Germinal center (tissue), 1 donor: Measurements from ENCODE around the gene GALNT12.

Experiments
- DNase-seq: peaks from one replicate; pipeline ENCODE4 v3.0.0; 2012; ENCODE audit warnings: mixed read lengths, low spot score

The GALNT12 gene, protein sequence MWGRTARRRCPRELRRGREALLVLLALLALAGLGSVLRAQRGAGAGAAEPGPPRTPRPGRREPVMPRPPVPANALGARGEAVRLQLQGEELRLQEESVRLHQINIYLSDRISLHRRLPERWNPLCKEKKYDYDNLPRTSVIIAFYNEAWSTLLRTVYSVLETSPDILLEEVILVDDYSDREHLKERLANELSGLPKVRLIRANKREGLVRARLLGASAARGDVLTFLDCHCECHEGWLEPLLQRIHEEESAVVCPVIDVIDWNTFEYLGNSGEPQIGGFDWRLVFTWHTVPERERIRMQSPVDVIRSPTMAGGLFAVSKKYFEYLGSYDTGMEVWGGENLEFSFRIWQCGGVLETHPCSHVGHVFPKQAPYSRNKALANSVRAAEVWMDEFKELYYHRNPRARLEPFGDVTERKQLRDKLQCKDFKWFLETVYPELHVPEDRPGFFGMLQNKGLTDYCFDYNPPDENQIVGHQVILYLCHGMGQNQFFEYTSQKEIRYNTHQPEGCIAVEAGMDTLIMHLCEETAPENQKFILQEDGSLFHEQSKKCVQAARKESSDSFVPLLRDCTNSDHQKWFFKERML

DNA sequence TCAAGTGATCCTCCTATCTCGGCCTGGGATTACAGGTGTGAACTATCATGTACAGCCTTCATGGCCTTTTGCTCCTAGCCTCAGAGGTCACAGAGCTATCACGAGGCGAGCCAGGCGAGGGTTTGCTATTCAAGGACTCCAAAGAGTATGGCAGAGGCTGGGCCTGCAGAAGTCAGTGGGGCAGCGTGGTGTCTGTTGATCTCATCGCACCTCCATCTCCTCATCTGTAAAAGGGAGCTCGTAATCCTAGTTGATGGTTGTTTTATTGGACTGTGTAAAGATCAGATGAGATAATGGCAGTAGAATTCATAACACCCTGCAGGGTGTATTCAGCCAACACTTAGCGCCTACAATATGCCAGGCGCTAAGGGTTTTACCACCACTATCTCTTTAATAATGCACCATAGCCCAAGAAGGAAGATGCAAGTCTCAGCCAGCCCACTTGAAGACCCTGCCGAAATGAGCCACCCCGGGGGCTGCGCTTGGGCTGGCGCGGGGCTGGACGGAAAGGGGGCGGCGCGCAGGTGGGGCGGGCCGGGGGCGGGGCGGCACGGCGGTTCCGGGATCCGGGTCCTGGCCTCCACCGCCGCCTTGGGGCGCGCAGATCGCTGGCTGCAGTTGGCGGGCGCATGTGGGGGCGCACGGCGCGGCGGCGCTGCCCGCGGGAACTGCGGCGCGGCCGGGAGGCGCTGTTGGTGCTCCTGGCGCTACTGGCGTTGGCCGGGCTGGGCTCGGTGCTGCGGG lies at the start of gene GALNT12:
Gene GALNT12, plus strand, starts transcription at position 601 of the 744 bp plus-strand sequence. Its CDS starts 29 bp downstream, at position 630.
- DNase-seq, result peak; percentile 82

GRCh38 chr9:98760231-98760630 lies 47.2 kb upstream of the GALNT12 start:
- no peak for DNase-seq

DNA sequence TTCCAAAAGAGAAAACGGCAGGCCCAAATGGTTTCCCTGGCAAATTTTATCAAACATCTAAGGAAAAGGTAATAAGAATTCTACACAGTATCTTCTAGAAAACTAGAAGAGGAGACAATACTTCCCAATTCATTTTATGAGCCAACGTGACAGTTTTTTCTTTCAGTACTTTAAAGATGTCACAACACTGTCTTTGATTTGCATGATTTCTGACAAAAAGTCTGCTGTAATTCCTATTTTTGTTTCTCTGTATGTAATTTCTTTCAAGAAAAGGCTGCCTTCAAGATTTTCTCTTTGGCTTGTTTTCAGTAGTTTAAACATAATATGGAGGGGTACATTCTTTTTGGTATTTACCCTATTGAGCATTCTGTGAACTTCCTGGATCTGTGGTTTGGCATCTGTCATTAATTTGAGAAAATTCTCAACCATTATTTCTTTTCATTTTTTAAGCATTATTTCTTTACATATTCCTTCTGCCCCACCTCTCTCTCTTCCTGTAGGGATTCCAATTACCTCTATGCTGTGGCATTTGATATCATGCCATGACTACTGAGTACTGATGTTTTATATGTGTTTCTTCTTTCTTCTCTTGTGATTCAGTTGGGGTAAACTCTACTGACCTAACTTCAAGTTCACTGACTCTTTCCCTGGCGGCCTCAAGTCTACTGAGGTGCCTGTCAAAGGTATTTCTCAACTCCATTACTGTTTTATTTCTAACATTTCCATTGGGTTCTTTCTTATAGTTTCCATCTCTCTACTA lies 43.3 kb upstream of the GALNT12 start:
- DNase-seq, result no peak

GRCh38 chr9:98765256-98765655 lies 42.2 kb upstream of the GALNT12 start:
- DNase-seq, result no peak

- DNase-seq, result no peak
Measured at GRCh38 chr9:98766586-98766985, 40.9 kb upstream of the GALNT12 start.

- DNase-seq, result no peak
Measured at GRCh38 chr9:98767196-98767595, 40.3 kb upstream of the GALNT12 start.

GRCh38 chr9:98767915-98768314 lies 39.6 kb upstream of the GALNT12 start:
- no peak for DNase-seq

- no peak for DNase-seq
Measured at GRCh38 chr9:98768344-98768743, 39.1 kb upstream of the GALNT12 start.

DNA sequence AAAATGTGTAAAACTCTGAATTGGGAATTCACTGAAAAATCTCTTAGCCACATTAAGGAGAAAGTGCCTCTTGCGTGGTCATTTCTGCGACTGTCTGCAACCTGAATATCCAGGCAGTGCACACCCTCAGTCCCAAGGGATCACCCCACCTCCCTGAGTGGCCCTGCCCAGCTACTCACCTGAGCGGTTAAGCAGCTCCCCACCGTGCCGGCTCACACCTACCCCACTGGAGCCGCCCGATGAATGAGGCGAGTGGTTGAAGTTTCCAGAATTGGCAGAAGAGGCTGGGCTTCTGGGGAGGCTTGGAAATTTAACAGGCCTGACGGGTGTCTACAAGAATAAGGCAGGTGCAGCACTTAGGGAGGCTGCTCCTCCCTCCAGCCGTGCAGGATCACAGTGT lies 36.8 kb upstream of the GALNT12 start:
- DNase-seq, result no peak

GRCh38 chr9:98771209-98771874 lies 36.1 kb upstream of the GALNT12 start:
- no peak for DNase-seq

GRCh38 chr9:98772364-98773155 lies 34.9 kb upstream of the GALNT12 start:
- no peak for DNase-seq

- DNase-seq, result no peak
Measured at GRCh38 chr9:98773721-98774120, 33.7 kb upstream of the GALNT12 start.

- DNase-seq, result peak; percentile 56
Measured at GRCh38 chr9:98774746-98775145, 32.7 kb upstream of the GALNT12 start.

DNA sequence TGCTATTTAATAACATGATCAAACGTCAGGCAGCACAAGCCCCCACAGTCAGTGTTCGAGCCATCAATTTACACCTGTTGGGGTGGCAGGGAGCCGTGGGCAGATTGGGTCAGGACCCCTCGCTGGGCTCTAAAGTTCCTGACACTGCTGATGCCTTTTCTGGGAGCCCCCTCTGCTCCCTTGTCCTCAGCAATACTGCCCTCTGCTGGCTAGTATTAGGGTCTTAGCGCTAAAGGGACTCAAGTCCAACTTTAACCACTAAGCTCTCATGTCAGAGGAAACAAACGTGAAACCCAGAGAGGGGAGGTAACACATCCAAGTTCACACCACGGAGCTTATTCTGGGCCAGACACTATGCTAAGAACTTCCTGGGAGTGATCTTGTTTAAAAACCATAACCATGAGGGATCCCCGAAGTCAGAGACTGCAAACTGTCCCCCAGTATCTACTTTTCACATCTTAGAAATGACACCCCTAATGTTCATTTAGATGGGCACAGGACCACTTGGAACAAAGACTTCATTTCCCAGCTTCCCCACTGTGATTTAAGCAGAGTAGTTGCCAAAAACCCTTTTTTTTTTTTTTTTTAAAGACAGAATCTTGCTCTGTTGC lies 31.5 kb upstream of the GALNT12 start:
- peak; percentile 77 for DNase-seq

GRCh38 chr9:98777618-98778017 lies 29.9 kb upstream of the GALNT12 start:
- no peak for DNase-seq

- no peak for DNase-seq
Measured at GRCh38 chr9:98778251-98778650, 29.2 kb upstream of the GALNT12 start.

DNA sequence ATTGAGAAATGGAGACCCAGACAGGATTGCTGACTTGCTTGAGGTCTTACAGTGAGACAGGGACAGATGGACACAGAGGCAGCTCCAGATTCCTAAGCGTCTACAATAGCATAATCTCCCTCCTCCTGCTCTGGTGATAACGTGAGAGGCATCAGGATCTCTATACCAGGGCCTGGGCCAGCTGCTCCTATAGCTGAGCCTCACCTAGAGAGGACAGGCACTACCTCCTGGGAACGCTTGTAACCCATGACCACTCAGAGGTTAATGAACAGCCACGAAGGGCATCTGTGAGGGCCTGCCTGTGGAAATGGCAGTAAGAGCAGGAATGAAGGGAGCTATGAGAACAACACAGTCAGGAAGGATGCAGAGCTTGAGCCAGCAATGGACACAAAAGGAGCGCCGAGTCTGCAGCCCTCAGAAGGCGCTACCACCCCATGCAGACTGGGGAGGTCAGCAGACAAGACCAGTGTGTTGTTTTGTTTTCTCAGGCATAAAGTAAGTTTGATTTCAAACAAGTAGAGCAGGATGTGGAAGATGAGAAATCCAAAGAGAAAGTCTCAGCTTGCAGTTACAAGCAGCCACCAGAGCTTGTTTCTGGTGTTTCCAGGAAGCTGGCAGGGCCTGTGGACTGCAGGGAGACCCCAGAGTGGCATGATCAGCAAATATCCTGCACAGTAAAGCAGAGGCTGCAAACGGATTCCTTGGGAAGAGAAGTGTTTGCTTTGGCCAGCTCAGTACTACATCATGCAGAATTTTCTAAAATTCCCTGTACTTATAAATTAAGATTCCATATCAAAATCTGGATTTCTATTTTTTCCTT lies 28.5 kb upstream of the GALNT12 start:
- no peak for DNase-seq

DNA sequence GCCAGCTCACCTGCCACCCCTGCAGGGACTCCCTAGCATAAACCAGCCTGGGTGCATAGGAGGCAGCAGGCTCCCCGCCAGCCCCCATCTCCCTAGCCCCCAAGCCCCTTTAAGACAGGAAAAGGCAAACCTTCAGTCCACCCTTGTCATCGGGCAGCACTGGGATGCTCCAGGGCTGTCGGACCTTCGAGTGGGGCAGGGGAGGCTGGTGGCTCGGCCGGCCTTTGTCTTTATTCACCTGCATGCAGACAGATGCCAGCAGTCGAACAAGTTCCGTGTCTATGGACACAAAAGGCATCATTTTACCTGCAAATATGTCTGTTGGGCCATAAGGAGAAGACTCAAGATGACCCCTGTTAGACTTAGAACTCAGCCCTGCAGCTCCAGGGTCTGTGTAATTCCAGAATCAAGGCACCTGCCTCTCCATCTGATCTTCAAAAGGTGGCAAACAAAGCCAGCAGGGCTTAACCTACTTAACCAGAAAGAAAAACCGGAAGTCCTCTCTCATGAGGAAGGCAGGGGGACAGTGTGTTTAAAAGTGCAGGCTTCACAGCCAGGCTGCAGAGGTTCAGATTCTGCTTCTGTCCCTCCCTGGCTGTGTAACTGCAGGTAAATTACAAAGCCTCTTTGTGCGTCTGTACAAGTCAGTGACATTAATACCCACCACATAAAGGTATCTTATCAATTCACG lies 27.3 kb upstream of the GALNT12 start:
- no peak for DNase-seq
